ENCODE data around the gene SLC25A12. TPM values are rescaled to one million over a fixed set of nuclear protein-coding genes. Genes with fewer than 3 reads are reported as not detected.

SLC25A12 gene
- total RNA-seq, 4 donors from 2014 or later = 26.9 to 151 (median 40.5) TPM

GRCh38 chr2:171878481-171878993 lies 15.5 kb downstream of the SLC25A12 start:
- H3K27ac ChIP-seq = peak overlapping the region; percentile 3 to 47 (median 27)
- H3K27me3 ChIP-seq = no peaks in the 10 kb centered on the region
- peaks cover 0 to 8% (median 0%) of the 10 kb centered on the region in 4 donors for H3K4me1 ChIP-seq
- intact Hi-C loops (cut with DNase I; ENCODE audit: low total_unique reads) (no loop called here), in situ Hi-C loops (cut with MboI; ENCODE audit: low pct_ligation_motif_present in 1 of 4, low pct_unique_long_range_greater_than_20kb in 1 of 4, low sequenced_read_pairs in 3 of 4) (no loop called here)
- H3K36me3 ChIP-seq = peaks cover 0 to 15% (median 0%) of the 10 kb centered on the region in 4 donors
- WGBS, 2 donors (ENCODE audit: low coverage in 1 of 2) = 44 to 50% methylated on average over 2 of the region's 2 CpGs
- DNase-seq = no peak
- H3K9me3 ChIP-seq = no peaks in the 10 kb centered on the region
- no peak overlapping the region for H3K4me3 ChIP-seq
- TF ChIP-seq POLR2AphosphoS5 (IDR thresholded peaks at IDR 0.05) = no peak
- TF ChIP-seq CTCF (IDR thresholded peaks at IDR 0.05) = no peak
- TF ChIP-seq EP300 (IDR thresholded peaks at IDR 0.05; ENCODE audit: low read depth) = no peak
- no peak for TF ChIP-seq POLR2A (IDR thresholded peaks at IDR 0.05)

- in situ Hi-C loops (cut with MboI; ENCODE audit: low pct_ligation_motif_present in 1 of 4, low pct_unique_long_range_greater_than_20kb in 1 of 4, low sequenced_read_pairs in 3 of 4) = no loop called here
Observed at GRCh38 chr2:171874963-171875362, 19.1 kb downstream of the SLC25A12 start.

GRCh38 chr2:171874517-171874916 lies 19.5 kb downstream of the SLC25A12 start:
- intact Hi-C loops (cut with DNase I; ENCODE audit: low total_unique reads) = no loop called here
- no peaks in the 10 kb centered on the region for H3K27me3 ChIP-seq
- TF ChIP-seq EP300 (IDR thresholded peaks at IDR 0.05; ENCODE audit: low read depth) (no peak), POLR2AphosphoS5 (IDR thresholded peaks at IDR 0.05) (no peak), POLR2A (IDR thresholded peaks at IDR 0.05) (no peak), CTCF (IDR thresholded peaks at IDR 0.05) (no peak)

More at GRCh38 chr2:171874963-171875362, 19.1 kb downstream of the SLC25A12 start:
- Histone ChIP-seq H3K9me3 (no peaks in the 10 kb centered on the region), H3K36me3 (peaks cover 0 to 15% (median 0%) of the 10 kb centered on the region in 4 donors), H3K4me1 (peaks cover 0 to 8% (median 0%) of the 10 kb centered on the region in 4 donors), H3K4me3 (no peak overlapping the region), H3K27me3 (no peaks in the 10 kb centered on the region), H3K27ac (no peak overlapping the region)
- TF ChIP-seq POLR2AphosphoS5 (IDR thresholded peaks at IDR 0.05) = no peak
- no peak for TF ChIP-seq POLR2A (IDR thresholded peaks at IDR 0.05)
- no peak for TF ChIP-seq CTCF (IDR thresholded peaks at IDR 0.05)
- TF ChIP-seq EP300 (IDR thresholded peaks at IDR 0.05; ENCODE audit: low read depth) = no peak
- DNase-seq = no peak
- intact Hi-C loops (cut with DNase I; ENCODE audit: low total_unique reads) = no loop called here
- WGBS, 2 donors (ENCODE audit: low coverage in 1 of 2) = 89 to 97% methylated on average over 5 to 12 of the region's 12 CpGs

GRCh38 chr2:171864357-171864985 lies 29.6 kb downstream of the SLC25A12 start:
- no peak overlapping the region for H3K4me3 ChIP-seq
- peaks cover 0 to 10% (median 1%) of the 10 kb centered on the region in 4 donors for H3K36me3 ChIP-seq
- no peak for DNase-seq
- 86 to 89% methylated on average over 5 of the region's 5 CpGs for WGBS, 2 donors (ENCODE audit: low coverage in 1 of 2)
- no peaks in the 10 kb centered on the region for H3K27me3 ChIP-seq
- H3K4me1 ChIP-seq = no peaks in the 10 kb centered on the region
- H3K9me3 ChIP-seq = no peaks in the 10 kb centered on the region
- H3K27ac ChIP-seq = no peak overlapping the region
- intact Hi-C loops (cut with DNase I; ENCODE audit: low total_unique reads) (no loop called here), in situ Hi-C loops (cut with MboI; ENCODE audit: low pct_ligation_motif_present in 1 of 4, low pct_unique_long_range_greater_than_20kb in 1 of 4, low sequenced_read_pairs in 3 of 4) (no loop called here)
- TF ChIP-seq POLR2AphosphoS5 (IDR thresholded peaks at IDR 0.05) = no peak
- no peak for TF ChIP-seq CTCF (IDR thresholded peaks at IDR 0.05)
- no peak for TF ChIP-seq EP300 (IDR thresholded peaks at IDR 0.05; ENCODE audit: low read depth)
- TF ChIP-seq POLR2A (IDR thresholded peaks at IDR 0.05) = no peak

More at GRCh38 chr2:171874517-171874916, 19.5 kb downstream of the SLC25A12 start:
- no peak overlapping the region for H3K27ac ChIP-seq
- no peak overlapping the region for H3K4me3 ChIP-seq
- no peak for DNase-seq
- no peaks in the 10 kb centered on the region for H3K9me3 ChIP-seq
- 100% methylated on average over 1 of the region's 1 CpG for WGBS, 2 donors (ENCODE audit: low coverage in 1 of 2)
- peaks cover 0 to 4% (median 0%) of the 10 kb centered on the region in 4 donors for H3K4me1 ChIP-seq
- in situ Hi-C loops (cut with MboI; ENCODE audit: low pct_ligation_motif_present in 1 of 4, low pct_unique_long_range_greater_than_20kb in 1 of 4, low sequenced_read_pairs in 3 of 4) = no loop called here
- H3K36me3 ChIP-seq = peaks cover 0 to 15% (median 0%) of the 10 kb centered on the region in 4 donors
